ENCODE data around the gene LIN28A. TPM values are rescaled to one million over a fixed set of nuclear protein-coding genes. Genes with fewer than 3 reads are reported as not detected.

The LIN28A gene
- total and polyA plus RNA-seq, 4 experiments from 2014 or later, result not detected

DNA sequence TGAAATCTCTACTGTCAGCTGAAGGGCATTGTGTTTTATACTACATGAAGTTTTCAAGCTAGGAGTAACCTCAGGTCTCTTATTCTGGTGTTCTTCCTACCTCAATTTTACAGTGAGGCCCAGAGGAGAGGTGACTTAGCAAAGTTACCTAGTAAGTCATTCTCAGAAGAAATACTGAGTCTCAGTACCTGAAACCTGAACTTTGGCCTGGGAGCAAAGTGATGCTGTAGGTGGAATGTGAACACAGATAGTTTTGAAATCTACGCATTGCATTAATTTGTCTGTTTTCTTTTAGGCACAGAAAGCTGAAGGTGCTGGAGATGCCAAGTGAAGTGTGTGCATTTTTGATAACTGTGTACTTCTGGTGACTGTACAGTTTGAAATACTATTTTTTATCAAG is 64.2 kb downstream of the LIN28A start:
- peak overlapping the region in 7 of 8 donors; percentile 28 to 92 (median 55) for H3K4me3 Mint-ChIP-seq
- H3K4me1 Mint-ChIP-seq, result peaks cover 35 to 71% (median 48%) of the 10 kb centered on the region in 4 donors

DNA sequence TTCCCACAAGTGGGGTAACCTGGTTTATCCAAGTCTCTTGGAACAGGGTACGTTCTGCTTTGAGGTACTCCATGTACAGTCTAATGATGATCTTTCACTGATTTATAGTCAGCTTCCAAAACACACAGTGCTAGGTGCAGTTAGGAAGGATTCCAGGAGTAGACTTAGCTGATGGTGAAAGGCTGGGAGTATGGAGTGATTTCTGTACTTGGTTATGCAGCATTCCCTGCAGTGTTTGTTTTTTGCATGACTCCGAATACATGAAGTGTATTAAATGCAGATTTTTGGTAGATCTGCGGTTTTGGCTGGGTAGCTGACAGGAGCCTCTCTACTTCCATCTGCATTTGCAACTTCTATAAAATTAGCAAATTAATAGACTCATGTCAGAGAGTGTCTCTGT is 65.4 kb downstream of the LIN28A start:
- Mint-ChIP-seq H3K4me3 (no peak overlapping the region), H3K27ac (peak overlapping the region in 6 of 7 donors; percentile 37 to 76 (median 50)), H3K36me3 (peaks cover 40 to 55% of the 10 kb centered on the region in 2 donors), H3K27me3 (no peaks in the 10 kb centered on the region), H3K4me1 (peaks cover 26 to 61% (median 39%) of the 10 kb centered on the region in 4 donors), H3K9me3 (peaks cover 0 to 1% (median 0%) of the 10 kb centered on the region in 8 donors)
- Histone ChIP-seq H3K9me3 (ENCODE audit: control insufficient read depth in 1 of 2, low read length in 2 of 2) (no peaks in the 10 kb centered on the region), H3K36me3 (ENCODE audit: insufficient read depth, low read length) (peaks cover 38% of the 10 kb centered on the region), H3K4me3 (ENCODE audit: low read length in 2 of 2) (no peak overlapping the region), H3K4me1 (ENCODE audit: insufficient read depth, low read length) (peaks cover 40% of the 10 kb centered on the region), H3K27ac (ENCODE audit: low read depth, low read length) (no peak overlapping the region), H3K27me3 (ENCODE audit: insufficient read depth, low read length) (no peaks in the 10 kb centered on the region)
- ChIA-PET POLR2A (ENCODE audit: partially characterized antibody) (no interaction called here), CTCF (ENCODE audit: partially characterized antibody) (no interaction called here)
- intact Hi-C loops (cut with micrococcal nuclease), result loop anchor here (10.0 kb wide), 1 partner anchor 1041 kb away; the partner anchor contains the start of gene MACO1
- no peak for DNase-seq

More for the DNA sequence above, 64.2 kb downstream of the LIN28A start:
- DNase-seq, result no peak
- Mint-ChIP-seq H3K27ac (peak overlapping the region in 4 of 7 donors; percentile 32 to 100 (median 72)), H3K27me3 (no peaks in the 10 kb centered on the region), H3K36me3 (peaks cover 44 to 61% of the 10 kb centered on the region in 2 donors), H3K9me3 (peaks cover 0 to 1% (median 0%) of the 10 kb centered on the region in 8 donors)
- peaks cover 38% of the 10 kb centered on the region for H3K36me3 ChIP-seq (ENCODE audit: insufficient read depth, low read length)
- peaks cover 49% of the 10 kb centered on the region for H3K4me1 ChIP-seq (ENCODE audit: insufficient read depth, low read length)
- no peaks in the 10 kb centered on the region for H3K9me3 ChIP-seq (ENCODE audit: control insufficient read depth in 1 of 2, low read length in 2 of 2)
- H3K27me3 ChIP-seq (ENCODE audit: insufficient read depth, low read length), result no peaks in the 10 kb centered on the region
- CTCF ChIA-PET (ENCODE audit: partially characterized antibody), result no interaction called here
- intact Hi-C loops (cut with micrococcal nuclease), result loop anchor here (10.0 kb wide), 1 partner anchor 1040 kb away; the partner anchor contains the start of gene MACO1
- POLR2A ChIA-PET (ENCODE audit: partially characterized antibody), result interaction anchor here (0.7 to 1.2 kb wide), 2 partner anchors 25 to 65 kb away, joined by 3 read pairs; no protein-coding TSS in a partner anchor
- H3K27ac ChIP-seq (ENCODE audit: low read depth, low read length), result peak overlapping the region; percentile 96
- no peak overlapping the region for H3K4me3 ChIP-seq (ENCODE audit: low read length in 2 of 2)

DNA sequence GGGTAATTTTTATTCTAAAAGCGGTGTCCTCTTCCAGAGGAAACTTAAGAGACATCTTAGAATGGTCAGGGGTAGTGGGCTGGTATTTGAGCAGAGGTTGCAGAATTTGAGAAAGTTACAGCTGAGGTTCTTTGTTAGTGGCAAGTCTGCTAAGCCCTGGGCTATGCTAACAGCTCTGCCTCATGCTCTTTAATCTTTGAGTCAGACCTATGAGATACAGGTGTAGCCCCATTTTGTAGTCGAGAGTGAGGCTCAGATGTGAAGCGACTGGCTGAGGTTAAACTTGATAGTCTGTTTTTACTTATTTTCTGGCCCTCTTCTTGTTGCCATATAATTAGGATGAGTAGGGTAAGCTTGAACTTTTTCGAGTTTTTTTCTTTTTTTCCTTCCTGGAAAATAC is 66.3 kb downstream of the LIN28A start:
- H3K4me1 Mint-ChIP-seq, result peaks cover 20 to 52% (median 32%) of the 10 kb centered on the region in 4 donors
- H3K36me3 Mint-ChIP-seq, result peaks cover 40 to 53% of the 10 kb centered on the region in 2 donors
- no peak for DNase-seq
- Histone ChIP-seq H3K27me3 (ENCODE audit: insufficient read depth, low read length) (no peaks in the 10 kb centered on the region), H3K36me3 (ENCODE audit: insufficient read depth, low read length) (peaks cover 38% of the 10 kb centered on the region), H3K27ac (ENCODE audit: low read depth, low read length) (no peak overlapping the region), H3K9me3 (ENCODE audit: control insufficient read depth in 1 of 2, low read length in 2 of 2) (no peaks in the 10 kb centered on the region), H3K4me3 (ENCODE audit: low read length in 2 of 2) (no peak overlapping the region), H3K4me1 (ENCODE audit: insufficient read depth, low read length) (peaks cover 31% of the 10 kb centered on the region)
- H3K27me3 Mint-ChIP-seq, result no peaks in the 10 kb centered on the region
- H3K4me3 Mint-ChIP-seq, result no peak overlapping the region
- CTCF ChIA-PET (ENCODE audit: partially characterized antibody), result interaction anchor here (0.7 kb wide), 1 partner anchor 64 kb away, joined by 3 read pairs; no protein-coding TSS in a partner anchor
- H3K27ac Mint-ChIP-seq, result peak overlapping the region in 3 of 7 donors; percentile 53 to 76 (median 55)
- POLR2A ChIA-PET (ENCODE audit: partially characterized antibody), result interaction anchor here (0.8 kb wide), 1 partner anchor 24 kb away, joined by 3 read pairs; no protein-coding TSS in a partner anchor
- peaks cover 0 to 2% (median 0%) of the 10 kb centered on the region in 8 donors for H3K9me3 Mint-ChIP-seq
- intact Hi-C loops (cut with micrococcal nuclease), result loop anchor here (10.0 kb wide), 1 partner anchor 1042 kb away; the partner anchor contains the start of gene MACO1

DNA sequence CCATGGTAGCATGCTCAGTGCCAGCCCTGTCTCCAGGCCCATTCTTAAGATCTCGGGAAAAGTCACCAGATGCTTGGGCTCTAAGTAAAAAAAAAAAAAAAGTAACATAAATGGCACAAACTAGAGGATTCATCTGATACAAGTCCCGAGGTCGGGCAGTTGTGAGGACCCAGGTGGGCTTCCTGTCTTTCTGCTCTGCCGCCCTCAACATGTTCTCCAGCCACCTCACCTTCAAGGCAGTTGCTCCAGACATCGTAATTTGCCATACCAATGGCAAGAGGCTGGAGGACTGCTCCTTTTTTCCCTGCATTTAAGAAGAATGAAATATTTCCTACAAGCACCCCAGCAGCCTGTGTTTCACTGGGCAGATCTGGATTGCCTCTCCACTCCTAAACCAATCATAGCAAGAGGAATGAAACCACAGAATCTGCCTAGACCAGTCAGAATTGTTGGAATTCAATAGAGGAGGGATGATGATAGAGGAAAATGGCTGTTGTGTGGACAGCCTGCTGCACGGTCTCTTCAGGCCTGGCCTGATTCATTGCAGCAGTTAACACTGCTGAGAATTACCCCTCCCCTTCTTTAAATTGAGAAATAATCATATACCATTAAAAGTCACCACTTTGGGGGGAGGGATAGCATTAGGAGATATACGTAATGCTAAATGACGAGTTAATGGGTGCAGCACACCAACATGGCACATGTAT is 67.0 kb downstream of the LIN28A start:
- H3K4me3 Mint-ChIP-seq, result peak overlapping the region in 1 of 8 donors; percentile 39
- intact Hi-C loops (cut with micrococcal nuclease), result loop anchor here (10.0 kb wide), 1 partner anchor 1043 kb away; the partner anchor contains the start of gene MACO1
- CTCF ChIA-PET (ENCODE audit: partially characterized antibody), result interaction anchor here (0.7 kb wide), 1 partner anchor 63 kb away, joined by 3 read pairs; no protein-coding TSS in a partner anchor
- H3K27me3 Mint-ChIP-seq, result no peaks in the 10 kb centered on the region
- Histone ChIP-seq H3K27me3 (ENCODE audit: insufficient read depth, low read length) (no peaks in the 10 kb centered on the region), H3K4me3 (ENCODE audit: low read length in 2 of 2) (no peak overlapping the region), H3K9me3 (ENCODE audit: control insufficient read depth in 1 of 2, low read length in 2 of 2) (no peaks in the 10 kb centered on the region), H3K4me1 (ENCODE audit: insufficient read depth, low read length) (peaks cover 30% of the 10 kb centered on the region), H3K27ac (ENCODE audit: low read depth, low read length) (no peak overlapping the region), H3K36me3 (ENCODE audit: insufficient read depth, low read length) (peaks cover 38% of the 10 kb centered on the region)
- peak overlapping the region in 5 of 7 donors; percentile 42 to 75 (median 49) for H3K27ac Mint-ChIP-seq
- H3K36me3 Mint-ChIP-seq, result peaks cover 40 to 51% of the 10 kb centered on the region in 2 donors
- H3K4me1 Mint-ChIP-seq, result peaks cover 20 to 48% (median 31%) of the 10 kb centered on the region in 4 donors
- POLR2A ChIA-PET (ENCODE audit: partially characterized antibody), result interaction anchor here (0.8 kb wide), 1 partner anchor 23 kb away, joined by 3 read pairs; no protein-coding TSS in a partner anchor
- DNase-seq, result no peak
- peaks cover 0 to 3% (median 0%) of the 10 kb centered on the region in 8 donors for H3K9me3 Mint-ChIP-seq

DNA sequence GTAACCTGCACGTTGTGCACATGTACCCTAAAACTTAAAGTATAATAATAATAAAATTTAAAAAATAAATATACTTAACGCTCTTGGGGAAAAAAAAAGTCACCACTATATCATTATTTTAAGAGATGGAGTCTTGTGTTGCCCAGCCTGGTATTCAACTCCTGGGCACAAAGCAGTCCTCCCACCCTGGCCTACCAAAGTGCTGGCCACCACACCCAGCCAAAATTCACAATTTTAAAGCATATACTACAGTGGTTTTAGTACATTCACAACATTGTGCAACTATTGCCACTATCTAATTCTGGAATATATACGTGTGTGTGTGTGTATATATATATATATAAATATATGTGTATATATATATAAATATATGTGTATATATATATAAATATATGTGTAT is 67.5 kb downstream of the LIN28A start:
- Mint-ChIP-seq H3K36me3 (peaks cover 39 to 49% of the 10 kb centered on the region in 2 donors), H3K9me3 (peaks cover 0 to 3% (median 0%) of the 10 kb centered on the region in 8 donors), H3K27me3 (no peaks in the 10 kb centered on the region), H3K27ac (peak overlapping the region in 1 of 7 donors; percentile 42), H3K4me1 (peaks cover 20 to 45% (median 31%) of the 10 kb centered on the region in 4 donors), H3K4me3 (no peak overlapping the region)
- Histone ChIP-seq H3K4me3 (ENCODE audit: low read length in 2 of 2) (no peak overlapping the region), H3K27me3 (ENCODE audit: insufficient read depth, low read length) (no peaks in the 10 kb centered on the region), H3K27ac (ENCODE audit: low read depth, low read length) (no peak overlapping the region), H3K36me3 (ENCODE audit: insufficient read depth, low read length) (peaks cover 38% of the 10 kb centered on the region), H3K4me1 (ENCODE audit: insufficient read depth, low read length) (peaks cover 30% of the 10 kb centered on the region), H3K9me3 (ENCODE audit: control insufficient read depth in 1 of 2, low read length in 2 of 2) (no peaks in the 10 kb centered on the region)
- DNase-seq, result no peak
- ChIA-PET CTCF (ENCODE audit: partially characterized antibody) (interaction anchor here (2.1 kb wide), 1 partner anchor 8 kb away, joined by 7 read pairs; no protein-coding TSS in a partner anchor), POLR2A (ENCODE audit: partially characterized antibody) (interaction anchor here (0.9 kb wide), 1 partner anchor 23 kb away, joined by 4 read pairs; no protein-coding TSS in a partner anchor)
- intact Hi-C loops (cut with micrococcal nuclease), result loop anchor here (10.0 kb wide), 1 partner anchor 1043 kb away; the partner anchor contains the start of gene MACO1

GRCh38 chr1:26478988-26479387 is 68.4 kb downstream of the LIN28A start:
- no peak overlapping the region for H3K4me3 ChIP-seq (ENCODE audit: low read length in 2 of 2)
- intact Hi-C loops (cut with micrococcal nuclease), result loop anchor here (10.0 kb wide), 1 partner anchor 1044 kb away; the partner anchor contains the start of gene MACO1
- Mint-ChIP-seq H3K4me1 (peaks cover 15 to 37% (median 25%) of the 10 kb centered on the region in 4 donors), H3K27me3 (no peaks in the 10 kb centered on the region), H3K9me3 (peaks cover 0 to 3% (median 0%) of the 10 kb centered on the region in 8 donors), H3K4me3 (no peak overlapping the region), H3K27ac (peak overlapping the region in 5 of 7 donors; percentile 4 to 60 (median 37)), H3K36me3 (peaks cover 31 to 40% of the 10 kb centered on the region in 2 donors)
- no peak for DNase-seq
- H3K27ac ChIP-seq (ENCODE audit: low read depth, low read length), result no peak overlapping the region
- POLR2A ChIA-PET (ENCODE audit: partially characterized antibody), result interaction anchor here (0.8 to 1.4 kb wide), 3 partner anchors 21 to 310 kb away, joined by 3 to 4 read pairs (median 4); no protein-coding TSS in a partner anchor
- H3K4me1 ChIP-seq (ENCODE audit: insufficient read depth, low read length), result peaks cover 23% of the 10 kb centered on the region
- no peaks in the 10 kb centered on the region for H3K9me3 ChIP-seq (ENCODE audit: control insufficient read depth in 1 of 2, low read length in 2 of 2)
- peaks cover 30% of the 10 kb centered on the region for H3K36me3 ChIP-seq (ENCODE audit: insufficient read depth, low read length)
- no peaks in the 10 kb centered on the region for H3K27me3 ChIP-seq (ENCODE audit: insufficient read depth, low read length)
- CTCF ChIA-PET (ENCODE audit: partially characterized antibody), result interaction anchor here (2.1 kb wide), 1 partner anchor 9 kb away, joined by 7 read pairs; no protein-coding TSS in a partner anchor
